HL-60 (cell line): ENCODE measurements around the gene BMERB1.

Experiments used
- DNase-seq, 2 experiments: peaks; one replicate each; pipeline ENCODE4 v3.0.0-alpha.2; 2010 to 2020; ENCODE audit warnings: low read depth in 1 of 2, low spot score in 1 of 2
- H3K27ac ChIP-seq: fragments of 250-450 bp; sonication (Bioruptor Pico); replicated peaks from 2 replicates; pipeline ENCODE4 v1.5.1; 2020; ENCODE audit warnings: mild to moderate bottlenecking, moderate library complexity
- H3K27me3 ChIP-seq: fragments of 250-450 bp; sonication (Bioruptor Pico); 2 replicates; pipeline ENCODE4 v1.5.1; 2021; ENCODE audit warnings: mild to moderate bottlenecking, moderate library complexity; ENCODE audit not compliant: insufficient read depth, poor library complexity, severe bottlenecking
- H3K4me3 ChIP-seq: replicated peaks from 2 replicates; pipeline ENCODE4 v1.5.1; 2011; ENCODE audit warnings: mild to moderate bottlenecking, control low read depth, low read length; ENCODE audit not compliant: insufficient read depth
- GABPA ChIP-seq: IDR thresholded peaks from 2 replicates; pipeline ENCODE4 v1.6.1; 2012; ENCODE audit warnings: low read depth
- POLR2AphosphoS5 ChIP-seq: IDR thresholded peaks from 2 replicates; pipeline ENCODE4 v1.6.1; 2012; ENCODE audit warnings: low read depth
- REST ChIP-seq: IDR thresholded peaks from 2 replicates; pipeline ENCODE4 v1.6.1; 2012; ENCODE audit warnings: low read depth; ENCODE audit not compliant: insufficient replicate concordance
- SPI1 ChIP-seq: IDR thresholded peaks from 2 replicates; pipeline ENCODE4 v1.6.1; 2012; ENCODE audit warnings: low read depth, mild to moderate bottlenecking, borderline replicate concordance
- TF ChIP-seq, protein P1 (sequence below): IDR thresholded peaks from one replicate; pipeline ENCODE4 v1.5.1; 2011; ENCODE audit warnings: low read length, control low read depth, inconsistent platforms; ENCODE audit not compliant: insufficient read depth

Gene BMERB1

DNA sequence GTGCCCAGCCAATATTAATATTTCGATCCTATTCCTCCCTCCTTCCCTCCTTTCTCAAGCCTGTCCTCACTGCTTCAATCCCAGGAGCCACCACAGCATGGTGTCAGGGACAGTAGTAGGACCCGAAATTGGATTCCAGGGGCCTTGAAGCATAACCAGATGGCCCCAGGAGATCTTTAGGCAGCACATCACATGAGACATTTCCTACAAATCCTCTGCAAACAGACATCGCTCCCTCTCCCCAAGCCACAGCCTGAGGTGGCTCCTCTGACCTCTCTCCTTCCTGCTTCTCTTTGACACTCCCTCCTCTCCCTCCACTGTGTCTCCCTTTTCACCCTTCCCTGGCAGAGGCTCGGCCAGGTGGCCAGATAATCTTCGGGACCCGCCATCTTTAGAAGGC lies 76.6 kb downstream of the BMERB1 start:
- H3K4me3 ChIP-seq: no peak overlapping the region
- DNase-seq: no peak
- no peak for TF ChIP-seq SPI1
- TF ChIP-seq, protein P1, sequence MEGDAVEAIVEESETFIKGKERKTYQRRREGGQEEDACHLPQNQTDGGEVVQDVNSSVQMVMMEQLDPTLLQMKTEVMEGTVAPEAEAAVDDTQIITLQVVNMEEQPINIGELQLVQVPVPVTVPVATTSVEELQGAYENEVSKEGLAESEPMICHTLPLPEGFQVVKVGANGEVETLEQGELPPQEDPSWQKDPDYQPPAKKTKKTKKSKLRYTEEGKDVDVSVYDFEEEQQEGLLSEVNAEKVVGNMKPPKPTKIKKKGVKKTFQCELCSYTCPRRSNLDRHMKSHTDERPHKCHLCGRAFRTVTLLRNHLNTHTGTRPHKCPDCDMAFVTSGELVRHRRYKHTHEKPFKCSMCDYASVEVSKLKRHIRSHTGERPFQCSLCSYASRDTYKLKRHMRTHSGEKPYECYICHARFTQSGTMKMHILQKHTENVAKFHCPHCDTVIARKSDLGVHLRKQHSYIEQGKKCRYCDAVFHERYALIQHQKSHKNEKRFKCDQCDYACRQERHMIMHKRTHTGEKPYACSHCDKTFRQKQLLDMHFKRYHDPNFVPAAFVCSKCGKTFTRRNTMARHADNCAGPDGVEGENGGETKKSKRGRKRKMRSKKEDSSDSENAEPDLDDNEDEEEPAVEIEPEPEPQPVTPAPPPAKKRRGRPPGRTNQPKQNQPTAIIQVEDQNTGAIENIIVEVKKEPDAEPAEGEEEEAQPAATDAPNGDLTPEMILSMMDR: no peak
- no peak for TF ChIP-seq REST
- no peak for TF ChIP-seq POLR2AphosphoS5
- no peak for TF ChIP-seq GABPA
- H3K27ac ChIP-seq: no peak overlapping the region
- peaks cover 15% of the 10 kb centered on the region for H3K27me3 ChIP-seq

DNA sequence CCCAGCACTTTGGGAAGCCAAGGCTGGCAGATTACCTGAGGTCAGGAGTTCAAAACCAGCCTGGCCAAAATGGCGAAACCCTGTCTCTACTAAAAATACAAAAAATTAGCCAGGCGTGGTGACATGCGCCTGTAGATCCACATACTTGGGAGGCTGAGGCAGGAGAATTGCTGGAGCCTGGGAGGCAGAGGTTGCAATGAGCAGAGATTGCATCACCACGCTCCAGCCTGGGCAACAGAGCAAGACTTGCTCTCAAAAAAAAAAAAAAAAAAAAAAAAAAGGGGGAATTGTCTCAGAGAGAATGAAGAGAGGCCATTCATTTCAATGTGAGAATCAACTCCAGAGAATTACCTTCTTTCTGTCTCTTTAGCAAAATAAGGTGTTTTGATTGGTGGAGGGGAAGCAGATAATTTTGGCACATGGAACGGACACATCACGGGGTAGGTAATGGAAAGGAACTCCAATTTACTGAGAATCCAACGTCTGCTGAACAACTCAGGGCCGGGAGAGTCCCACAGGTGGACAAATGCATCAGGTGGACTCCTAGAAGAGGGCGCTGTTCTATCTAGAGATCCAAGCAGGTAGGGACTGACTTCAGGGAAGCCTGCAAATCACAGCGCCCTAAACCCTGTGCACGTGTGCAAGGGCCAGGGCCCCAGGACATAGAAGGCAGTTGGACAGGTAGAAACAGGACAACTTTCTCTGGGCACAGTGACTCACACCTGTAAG lies 77.5 kb downstream of the BMERB1 start:
- TF ChIP-seq SPI1 (no peak), REST (no peak), GABPA (no peak), POLR2AphosphoS5 (no peak)
- TF ChIP-seq, protein P1: no peak
- H3K27ac ChIP-seq: no peak overlapping the region
- peaks cover 12% of the 10 kb centered on the region for H3K27me3 ChIP-seq
- H3K4me3 ChIP-seq: no peak overlapping the region
- no peak for DNase-seq

DNA sequence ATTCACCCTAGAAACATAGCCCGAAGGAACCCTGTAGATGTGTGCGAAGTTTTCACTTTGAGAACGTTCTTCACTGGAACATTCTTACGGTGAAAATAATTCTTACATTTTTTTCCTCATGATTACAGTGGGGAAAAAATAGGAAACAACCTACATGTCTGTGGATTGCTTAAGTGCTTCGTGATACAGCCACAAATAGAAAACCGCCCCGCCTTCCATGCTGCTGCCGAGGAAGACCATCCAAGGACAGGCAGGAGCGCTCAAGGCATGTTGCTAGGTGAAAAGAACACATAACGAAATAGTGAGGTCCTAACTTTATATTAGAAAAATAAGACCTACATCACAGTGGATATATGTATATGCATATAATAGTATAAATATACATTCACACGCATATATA lies 78.8 kb downstream of the BMERB1 start:
- DNase-seq: no peak
- H3K4me3 ChIP-seq: no peak overlapping the region
- peaks cover 3% of the 10 kb centered on the region for H3K27me3 ChIP-seq
- TF ChIP-seq GABPA: no peak
- no peak for TF ChIP-seq SPI1
- TF ChIP-seq POLR2AphosphoS5: no peak
- TF ChIP-seq, protein P1: no peak
- no peak for TF ChIP-seq REST
- H3K27ac ChIP-seq: no peak overlapping the region
